NCI-H2196 treated with DMSO at 0.1 percent for 48 hours (cell line): ENCODE measurements around the gene BBIP1.

ENCODE experiments used
- DNase-seq: peaks from one replicate; lab custom pipeline; 2025; ENCODE audit not compliant: unreplicated experiment; lab: John Stamatoyannopoulos, UW

Gene BBIP1, protein sequence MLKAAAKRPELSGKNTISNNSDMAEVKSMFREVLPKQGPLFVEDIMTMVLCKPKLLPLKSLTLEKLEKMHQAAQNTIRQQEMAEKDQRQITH

DNA sequence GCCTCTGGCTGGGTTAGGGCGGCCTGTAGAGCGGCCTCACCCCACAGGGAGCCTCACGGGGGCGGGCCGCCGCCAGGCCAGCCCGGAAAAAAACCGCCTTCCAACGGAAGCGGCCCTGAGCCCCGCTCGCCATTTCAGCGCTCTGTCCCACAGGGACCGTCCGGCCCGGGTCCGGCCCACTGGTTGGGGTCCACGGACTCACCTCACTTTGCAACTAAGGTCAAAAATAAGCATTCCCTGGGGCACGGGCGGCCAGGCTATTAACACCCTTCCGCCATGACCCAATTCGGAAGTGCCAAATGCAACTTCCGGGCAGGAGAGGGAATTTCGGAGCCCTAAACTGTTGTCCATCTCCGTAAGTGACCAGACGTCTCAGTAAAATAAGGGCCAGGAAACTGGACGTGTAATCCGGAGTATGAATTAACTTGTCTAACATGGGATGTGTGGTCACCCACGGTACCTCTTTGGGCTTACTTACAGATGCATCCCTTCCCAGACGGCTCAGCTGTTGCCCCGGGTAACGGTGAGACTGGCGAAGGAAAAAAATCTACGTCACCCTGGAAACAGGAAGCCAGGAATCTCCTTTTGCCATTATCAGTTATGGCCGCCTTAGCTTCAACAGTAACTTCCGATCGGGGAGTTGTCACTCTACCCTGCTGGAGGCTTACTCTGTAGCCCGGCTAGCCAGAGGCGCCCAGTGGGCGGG, at the start of gene BBIP1:
BBIP1 (minus strand) TSS at position 538 of the 706 bp plus-strand sequence. CDS start 1,023 bp downstream, outside the sequence.
- peak; percentile 96 for DNase-seq

DNA sequence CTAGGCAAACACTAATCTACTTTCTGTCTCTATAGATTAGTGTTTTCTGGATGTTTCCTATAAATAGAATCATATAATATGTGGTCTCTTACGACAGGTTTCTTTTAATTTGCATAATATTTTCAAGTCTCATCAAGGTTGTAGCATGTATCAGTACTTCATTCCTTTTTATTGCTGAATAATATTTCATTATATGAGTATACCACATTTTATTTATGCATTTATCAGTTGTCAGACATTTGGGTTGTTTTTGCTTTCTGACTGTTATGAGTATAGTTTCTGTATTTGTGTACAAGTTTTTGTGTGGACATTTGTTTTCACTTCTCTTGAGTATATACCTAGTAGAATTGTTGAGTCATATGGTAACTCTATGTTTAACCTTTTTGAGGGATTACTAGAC, 48.7 kb upstream of the BBIP1 start:
- no peak for DNase-seq

- no peak for DNase-seq
These were observed 48.1 kb upstream of the BBIP1 start for GRCh38 chr10:110967009-110967630.

DNA sequence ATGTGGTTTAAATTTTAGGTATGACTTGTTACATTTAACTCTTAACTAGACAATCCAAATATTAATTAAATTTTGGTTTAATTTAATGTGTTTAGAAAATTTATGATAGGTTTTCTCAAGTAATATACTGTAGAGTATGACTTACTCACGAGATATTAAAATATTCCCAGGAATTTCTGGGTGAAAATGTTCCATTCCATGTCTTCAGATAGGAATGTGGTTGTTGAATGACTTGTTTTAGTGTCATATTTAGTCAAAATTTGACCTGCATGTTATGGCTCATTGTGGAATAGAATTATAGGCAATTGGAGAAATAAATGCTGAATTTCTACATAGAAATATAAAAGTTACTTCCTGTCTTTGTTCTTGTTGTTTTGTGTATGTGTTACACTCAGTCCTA, 47.2 kb upstream of the BBIP1 start:
- no peak for DNase-seq

- no peak for DNase-seq
These were observed 46.2 kb upstream of the BBIP1 start for GRCh38 chr10:110965216-110965615.

DNA sequence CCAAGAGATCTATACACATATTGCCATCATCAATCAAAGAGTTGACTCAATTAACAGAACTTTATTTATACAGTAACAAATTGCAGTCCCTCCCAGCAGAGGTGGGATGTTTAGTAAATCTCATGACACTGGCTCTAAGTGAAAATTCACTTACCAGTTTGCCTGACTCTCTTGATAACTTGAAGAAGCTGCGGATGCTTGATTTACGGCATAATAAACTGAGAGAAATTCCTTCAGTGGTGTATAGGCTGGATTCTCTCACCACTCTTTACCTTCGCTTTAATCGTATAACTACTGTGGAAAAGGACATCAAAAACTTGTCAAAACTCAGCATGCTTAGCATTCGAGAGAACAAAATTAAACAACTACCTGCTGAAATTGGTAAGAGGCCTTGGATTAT, 45.7 kb upstream of the BBIP1 start:
- DNase-seq: no peak

- no peak for DNase-seq
These were observed 44.2 kb upstream of the BBIP1 start for GRCh38 chr10:110963162-110963561.

DNA sequence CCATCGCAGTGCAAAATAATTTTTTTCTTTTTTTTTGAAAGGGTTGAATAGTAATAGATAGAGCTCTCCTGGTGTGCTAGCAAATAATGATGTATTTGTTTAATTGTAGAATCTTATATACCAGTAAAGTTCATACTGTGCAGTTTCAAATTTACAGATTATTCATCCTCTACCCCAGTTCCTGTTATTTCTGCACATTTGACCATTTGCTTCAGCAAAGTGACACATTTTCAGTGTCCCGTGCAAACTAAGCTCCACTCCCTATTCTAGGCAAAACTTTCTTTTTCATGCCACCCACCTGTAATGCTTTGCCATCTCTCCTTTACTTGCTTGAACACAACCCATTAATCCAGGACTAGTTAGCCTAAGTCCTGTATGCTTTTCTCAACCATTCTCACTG, 43.5 kb upstream of the BBIP1 start:
- no peak for DNase-seq

DNA sequence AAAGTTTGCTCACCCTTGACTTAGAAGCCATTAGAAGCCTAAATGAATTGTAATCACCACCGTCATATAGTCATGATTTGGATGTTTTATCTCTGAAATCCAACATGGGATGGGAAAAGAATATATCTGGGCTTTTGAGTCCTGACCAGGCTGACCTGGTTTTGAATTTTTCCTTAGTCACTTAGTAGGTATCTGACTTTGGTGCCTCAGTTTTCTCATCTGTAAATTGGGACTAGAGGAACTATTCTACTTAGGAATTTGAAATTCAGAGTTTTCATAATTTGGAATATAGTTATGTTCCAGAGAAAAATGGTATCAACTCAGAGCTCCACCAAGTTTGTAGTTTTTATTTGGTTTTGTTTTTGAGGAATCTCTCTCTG, 41.3 kb upstream of the BBIP1 start:
- DNase-seq: no peak

- no peak for DNase-seq
These were observed 40.7 kb upstream of the BBIP1 start for GRCh38 chr10:110959379-110960332.

- DNase-seq: no peak
These were observed 38.6 kb upstream of the BBIP1 start for GRCh38 chr10:110957606-110958005.

- no peak for DNase-seq
These were observed 32.4 kb upstream of the BBIP1 start for GRCh38 chr10:110951381-110951780.

DNA sequence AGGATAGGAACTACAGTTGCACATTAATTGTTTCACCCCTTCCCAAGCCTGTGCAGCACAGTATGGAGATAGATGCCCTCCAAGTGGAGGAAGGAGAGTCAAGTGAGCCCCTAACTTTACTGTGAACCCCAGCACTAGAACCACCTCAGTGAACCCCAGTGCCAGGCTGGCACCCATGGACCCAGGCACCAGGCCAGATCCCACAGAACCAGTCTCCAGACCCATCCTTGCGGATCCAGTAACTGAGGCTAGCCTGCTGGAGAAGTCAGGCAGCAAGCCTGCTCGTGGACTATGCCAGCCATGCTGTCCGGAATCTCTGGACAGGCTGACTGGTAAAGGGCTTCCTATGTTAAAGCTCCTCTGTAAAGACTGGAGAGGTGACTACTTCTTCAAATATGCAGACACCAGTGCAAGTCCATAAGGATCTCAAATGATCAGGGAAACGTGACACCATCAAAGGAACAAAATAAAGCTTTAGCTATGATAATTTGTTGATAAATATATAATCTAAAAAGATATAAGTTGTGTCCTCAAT, 28.1 kb upstream of the BBIP1 start:
- DNase-seq: no peak

GRCh38 chr10:110946496-110946895, 27.5 kb upstream of the BBIP1 start:
- DNase-seq: no peak

DNA sequence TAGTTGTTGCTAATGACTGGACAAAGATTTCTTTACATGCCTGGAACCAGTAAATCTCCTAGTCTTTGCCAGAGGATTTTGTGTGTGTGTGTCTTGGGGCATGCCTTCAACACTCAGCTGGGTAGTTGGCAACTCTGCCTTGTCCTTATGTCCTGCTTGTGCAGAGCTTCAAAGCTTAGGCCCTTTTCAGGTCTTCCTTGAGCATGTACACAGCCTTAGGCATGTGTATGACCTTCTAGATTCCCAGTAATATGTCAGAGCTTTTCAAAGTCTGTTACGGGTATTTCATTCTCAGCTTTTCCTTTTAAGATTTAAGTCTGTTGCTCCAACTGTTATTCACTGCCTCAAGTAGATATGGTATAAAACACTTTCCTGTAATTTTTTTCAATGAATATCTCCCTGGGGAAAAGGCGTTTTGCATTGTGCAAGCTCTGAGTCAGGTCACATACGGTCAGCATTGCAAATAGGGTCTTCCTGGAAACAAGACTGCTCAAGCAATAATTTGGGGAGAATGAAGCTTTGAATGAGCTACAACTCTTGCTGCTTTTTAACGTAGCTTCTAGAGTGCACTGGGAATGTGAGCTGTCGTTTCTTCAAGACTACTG, 25.9 kb upstream of the BBIP1 start:
- no peak for DNase-seq

DNA sequence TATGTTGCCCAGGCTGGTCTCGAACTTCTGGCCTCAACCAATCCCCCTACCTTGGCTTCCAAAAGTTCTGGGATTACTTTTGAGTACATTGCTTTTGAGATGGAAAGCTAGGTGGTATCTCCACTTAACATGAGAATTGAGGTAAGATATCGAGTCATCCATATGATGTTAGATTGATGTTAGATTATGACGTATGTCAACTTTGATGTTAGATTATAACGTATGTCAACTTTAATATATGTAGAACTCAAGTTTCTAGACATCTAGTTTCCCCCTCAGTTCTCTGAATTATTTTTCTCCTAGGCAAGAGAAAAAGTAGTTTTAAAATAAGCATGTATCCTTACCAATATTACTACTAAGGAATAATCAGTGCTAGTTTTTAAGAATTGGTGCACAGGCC, 20.4 kb upstream of the BBIP1 start:
- no peak for DNase-seq

- DNase-seq: no peak
These were observed 17.8 kb upstream of the BBIP1 start for GRCh38 chr10:110936757-110937156.

GRCh38 chr10:110932505-110933180, 13.7 kb upstream of the BBIP1 start:
- no peak for DNase-seq

- DNase-seq: no peak
These were observed 12.9 kb upstream of the BBIP1 start for GRCh38 chr10:110931769-110932381.

- no peak for DNase-seq
These were observed 8.5 kb upstream of the BBIP1 start for GRCh38 chr10:110927461-110927860.
